NCI-H1048 (cell line): Measurements from ENCODE around the gene OPA3.

ENCODE experiments used
- DNase-seq: peaks from one replicate; lab custom pipeline; 2025; lab: John Stamatoyannopoulos, UW

The OPA3 gene

GRCh38 chr19:45598267-45599001, 13.8 kb upstream of the OPA3 start:
- DNase-seq, result no peak

- DNase-seq, result no peak
Measured at GRCh38 chr19:45597425-45598111, 13.0 kb upstream of the OPA3 start.

GRCh38 chr19:45595814-45596213, 11.2 kb upstream of the OPA3 start:
- no peak for DNase-seq

- DNase-seq, result no peak
Measured at GRCh38 chr19:45593520-45593919, 8.9 kb upstream of the OPA3 start.

- DNase-seq, result no peak
Measured at GRCh38 chr19:45592366-45592765, 7.8 kb upstream of the OPA3 start.

- no peak for DNase-seq
Measured at GRCh38 chr19:45591638-45592005, 7.0 kb upstream of the OPA3 start.

- no peak for DNase-seq
Measured at GRCh38 chr19:45591004-45591637, 6.5 kb upstream of the OPA3 start.

GRCh38 chr19:45590300-45591003, 5.8 kb upstream of the OPA3 start:
- DNase-seq, result no peak

GRCh38 chr19:45589768-45590167, 5.2 kb upstream of the OPA3 start:
- DNase-seq, result no peak

GRCh38 chr19:45587873-45588272, 3.3 kb upstream of the OPA3 start:
- DNase-seq, result no peak

- no peak for DNase-seq
Measured at GRCh38 chr19:45585158-45585577, 566 bp upstream of the OPA3 start.

GRCh38 chr19:45581576-45581975, 3.0 kb downstream of the OPA3 start:
- no peak for DNase-seq

GRCh38 chr19:45578861-45579260, 5.7 kb downstream of the OPA3 start:
- DNase-seq, result no peak

- no peak for DNase-seq
Measured at GRCh38 chr19:45577111-45577905, 7.3 kb downstream of the OPA3 start.

GRCh38 chr19:45576682-45577081, 7.9 kb downstream of the OPA3 start:
- DNase-seq, result no peak

- DNase-seq, result no peak
Measured at GRCh38 chr19:45575216-45575615, 9.4 kb downstream of the OPA3 start.

- no peak for DNase-seq
Measured at GRCh38 chr19:45574526-45574925, 10.1 kb downstream of the OPA3 start.

- no peak for DNase-seq
Measured at GRCh38 chr19:45571457-45572220, 13.0 kb downstream of the OPA3 start.

- no peak for DNase-seq
Measured at GRCh38 chr19:45569619-45570421, 14.8 kb downstream of the OPA3 start.

GRCh38 chr19:45568732-45569131, 15.9 kb downstream of the OPA3 start:
- no peak for DNase-seq
